HG03280 (cell line): ENCODE results near the gene PARD6G.
A peak's percentile ranks its signal among the peaks of the same experiment; 100 is the strongest.

Source experiments
- ATAC-seq: cut with Tn5 transposase; IDR thresholded peaks from one replicate; pipeline ENCODE4 v1.9.1; 2021; ENCODE audit warnings: mild to moderate bottlenecking, moderate library complexity; ENCODE audit not compliant: unreplicated experiment

Gene PARD6G

GRCh38 chr18:80108739-80109675 lies 138.3 kb downstream of the PARD6G start, which contains the start of gene ADNP2:
Gene ADNP2, plus strand, starts transcription at chr18:80109262. Its CDS starts 8,281 bp downstream, at chr18:80117543.
- ATAC-seq = peak; percentile 73

GRCh38 chr18:80108121-80108536 lies 139.2 kb downstream of the PARD6G start:
- ATAC-seq = no peak

GRCh38 chr18:80107426-80107825 lies 139.9 kb downstream of the PARD6G start:
- ATAC-seq = no peak
